A673 (cell line): Measurements from ENCODE around the gene CXCL5. TPM values are rescaled to one million over a fixed set of nuclear protein-coding genes. Genes with fewer than 3 reads are reported as not detected.

Source experiments
- BruUV-seq: library from RNA; stranded (reverse); fragments of 400-500 nt; replicated peaks from 2 replicates; lab custom pipeline; 2021; lab: Mats Ljungman, UMichigan
- CTCF ChIA-PET: fragments of 300-600 bp; sonication (Branson Sonifier 250); formaldehyde crosslinking; loops from one replicate; lab custom pipeline; 2022; ENCODE audit warnings: antibody characterized with exemption; lab: Charles Lee
- POLR2A ChIA-PET: fragments of 300-600 bp; sonication (Branson Sonifier 250); formaldehyde crosslinking; loops from one replicate; lab custom pipeline; 2022; ENCODE audit warnings: antibody characterized with exemption; ENCODE audit not compliant: low non-redundant PET; lab: Charles Lee
- DNase-seq: peaks from one replicate; pipeline ENCODE4 v3.0.0-alpha.2; 2015; ENCODE audit warnings: low spot score
- H3K27ac ChIP-seq: fragments of 200-600 bp; sonication (generic); 2 replicates; pipeline ENCODE4 v1.5.1; 2016; ENCODE audit warnings: mixed run types, low read depth, mild to moderate bottlenecking, mixed read lengths, antibody characterized with exemption, low read length; ENCODE audit not compliant: poor library complexity, severe bottlenecking
- H3K27me3 ChIP-seq: fragments of 200-600 bp; sonication (generic); replicated peaks from 2 replicates; pipeline ENCODE4 v1.6.1; 2017; ENCODE audit warnings: mixed run types, low read depth, mild to moderate bottlenecking, mixed read lengths, antibody characterized with exemption, low read length; ENCODE audit not compliant: insufficient read depth, poor library complexity
- H3K36me3 ChIP-seq: fragments of 200-600 bp; sonication (generic); 2 replicates; pipeline ENCODE4 v1.6.1; 2016; ENCODE audit warnings: mixed run types, mild to moderate bottlenecking, mixed read lengths, antibody characterized with exemption, low read length; ENCODE audit not compliant: insufficient read depth, poor library complexity, severe bottlenecking
- H3K4me1 ChIP-seq: fragments of 200-600 bp; sonication (generic); 2 replicates; pipeline ENCODE4 v1.6.1; 2017; ENCODE audit warnings: mixed run types, mild to moderate bottlenecking, mixed read lengths, antibody characterized with exemption, low read length; ENCODE audit not compliant: insufficient read depth, poor library complexity, severe bottlenecking
- H3K4me3 ChIP-seq: fragments of 200-600 bp; sonication (generic); 2 replicates; pipeline ENCODE4 v1.5.1; 2016; ENCODE audit warnings: low read depth, mixed run types, mild to moderate bottlenecking, mixed read lengths, low read length; ENCODE audit not compliant: poor library complexity, severe bottlenecking
- H3K9me3 ChIP-seq: fragments of 200-600 bp; sonication (generic); 2 replicates; pipeline ENCODE4 v1.6.1; 2016; ENCODE audit warnings: mixed run types, low read depth, mild to moderate bottlenecking, mixed read lengths, antibody characterized with exemption, low read length; ENCODE audit not compliant: poor library complexity, severe bottlenecking
- EZH2 ChIP-seq: fragments of 200-600 bp; sonication (generic); IDR thresholded peaks from 2 replicates; pipeline ENCODE4 v1.6.1; 2017; ENCODE audit warnings: borderline replicate concordance, low read depth, mild to moderate bottlenecking, mixed read lengths, antibody characterized with exemption, low read length; ENCODE audit not compliant: poor library complexity, severe bottlenecking
- intact Hi-C: fragments of 100-400 bp; cut with micrococcal nuclease; formaldehyde crosslinking; loops from one replicate; pipeline ENCODE4 v1.10.0; 2022; ENCODE audit not compliant: unreplicated experiment
- total RNA-seq: library from RNA; stranded (reverse); gene quantifications from 2 replicates; pipeline ENCODE4 v1.2.3, GENCODE V29; 2021
- TF ChIP-seq, protein P1 (sequence below): fragments of 300-800, 200-600 bp; sonication (generic); conservative IDR thresholded peaks from 2 replicates; pipeline ENCODE4 v1.5.1; 2017; ENCODE audit warnings: low read depth, mild to moderate bottlenecking, antibody characterized with exemption, low read length, moderate library complexity, mixed read lengths

The CXCL5 gene
- total RNA-seq, 1 experiment from 2014 or later = not detected

DNA sequence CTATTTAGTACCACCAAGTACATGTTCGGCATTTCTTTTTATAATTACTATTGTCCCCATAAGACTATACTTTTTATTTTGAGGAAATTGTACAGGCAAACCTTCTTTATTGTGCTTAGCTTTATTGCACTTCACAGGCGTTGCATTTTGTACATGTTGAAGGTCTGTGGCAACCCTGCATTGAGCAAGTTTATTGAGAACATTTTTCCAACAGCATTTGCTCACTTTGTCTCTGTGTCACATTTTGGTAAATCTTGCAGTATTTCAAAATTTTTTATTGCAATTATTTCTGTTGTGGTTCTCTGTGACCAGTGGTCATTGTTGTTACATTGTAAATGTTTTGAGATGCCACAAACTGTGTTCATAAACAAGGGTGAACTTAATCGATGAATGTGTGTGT lies 10.8 kb upstream of the CXCL5 start:
- Histone ChIP-seq H3K27me3 (no peaks in the 10 kb centered on the region), H3K4me1 (no peaks in the 10 kb centered on the region), H3K4me3 (no peak overlapping the region), H3K9me3 (no peaks in the 10 kb centered on the region), H3K36me3 (no peaks in the 10 kb centered on the region), H3K27ac (no peak overlapping the region)
- POLR2A ChIA-PET = no interaction called here
- DNase-seq = no peak
- CTCF ChIA-PET = no interaction called here
- BruUV-seq = no TSS peak
- intact Hi-C loops = no loop called here
- no peak for TF ChIP-seq EZH2
- TF ChIP-seq, protein P1, sequence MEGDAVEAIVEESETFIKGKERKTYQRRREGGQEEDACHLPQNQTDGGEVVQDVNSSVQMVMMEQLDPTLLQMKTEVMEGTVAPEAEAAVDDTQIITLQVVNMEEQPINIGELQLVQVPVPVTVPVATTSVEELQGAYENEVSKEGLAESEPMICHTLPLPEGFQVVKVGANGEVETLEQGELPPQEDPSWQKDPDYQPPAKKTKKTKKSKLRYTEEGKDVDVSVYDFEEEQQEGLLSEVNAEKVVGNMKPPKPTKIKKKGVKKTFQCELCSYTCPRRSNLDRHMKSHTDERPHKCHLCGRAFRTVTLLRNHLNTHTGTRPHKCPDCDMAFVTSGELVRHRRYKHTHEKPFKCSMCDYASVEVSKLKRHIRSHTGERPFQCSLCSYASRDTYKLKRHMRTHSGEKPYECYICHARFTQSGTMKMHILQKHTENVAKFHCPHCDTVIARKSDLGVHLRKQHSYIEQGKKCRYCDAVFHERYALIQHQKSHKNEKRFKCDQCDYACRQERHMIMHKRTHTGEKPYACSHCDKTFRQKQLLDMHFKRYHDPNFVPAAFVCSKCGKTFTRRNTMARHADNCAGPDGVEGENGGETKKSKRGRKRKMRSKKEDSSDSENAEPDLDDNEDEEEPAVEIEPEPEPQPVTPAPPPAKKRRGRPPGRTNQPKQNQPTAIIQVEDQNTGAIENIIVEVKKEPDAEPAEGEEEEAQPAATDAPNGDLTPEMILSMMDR = no peak

DNA sequence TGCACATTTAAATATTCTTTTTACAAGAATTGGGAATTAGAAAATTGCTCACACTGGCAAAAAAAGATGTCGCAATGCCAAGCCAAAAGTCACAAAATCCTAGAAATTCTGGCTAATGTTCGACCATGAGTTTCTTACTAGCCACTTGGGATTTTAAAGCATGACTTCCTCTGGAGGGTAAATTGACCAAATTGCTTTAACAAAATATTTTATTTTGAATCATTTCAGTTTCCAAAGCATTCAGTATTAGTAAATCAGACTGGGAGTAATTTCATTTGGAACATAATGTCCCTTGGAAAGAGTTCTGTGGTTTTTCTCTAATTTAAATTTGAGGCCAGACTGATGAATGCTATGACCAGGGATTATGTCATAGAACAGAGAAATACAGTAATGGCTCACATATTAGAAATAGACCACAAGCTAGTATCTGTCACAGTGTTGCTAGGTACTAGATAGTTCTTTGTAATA lies 7.6 kb upstream of the CXCL5 start:
- Histone ChIP-seq H3K27me3 (no peaks in the 10 kb centered on the region), H3K27ac (no peak overlapping the region), H3K9me3 (no peaks in the 10 kb centered on the region), H3K4me1 (no peaks in the 10 kb centered on the region), H3K4me3 (no peak overlapping the region), H3K36me3 (no peaks in the 10 kb centered on the region)
- CTCF ChIA-PET = no interaction called here
- intact Hi-C loops = no loop called here
- POLR2A ChIA-PET = no interaction called here
- no peak for DNase-seq
- BruUV-seq = no TSS peak
- no peak for TF ChIP-seq EZH2
- TF ChIP-seq, protein P1 = no peak

DNA sequence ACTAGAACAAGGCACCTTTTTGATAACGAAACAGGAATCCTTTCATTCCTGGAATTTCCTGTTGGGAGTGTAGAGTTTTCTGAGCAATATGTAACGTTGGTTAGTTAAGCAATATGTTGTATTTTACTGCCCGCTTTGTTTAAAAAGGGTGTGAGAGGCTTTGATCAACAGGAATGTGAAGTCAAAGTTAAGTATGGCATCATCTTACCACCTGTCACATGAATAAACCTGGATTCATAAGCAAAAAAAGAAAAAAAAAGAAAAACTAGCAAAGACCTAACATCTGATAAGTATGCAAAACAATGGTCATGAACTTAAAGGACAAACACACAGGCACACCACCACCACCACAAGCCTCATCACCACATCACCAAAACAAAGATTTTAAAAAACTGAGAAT lies 7.1 kb upstream of the CXCL5 start:
- intact Hi-C loops = no loop called here
- Histone ChIP-seq H3K9me3 (no peaks in the 10 kb centered on the region), H3K36me3 (no peaks in the 10 kb centered on the region), H3K27me3 (no peaks in the 10 kb centered on the region), H3K27ac (no peak overlapping the region), H3K4me1 (no peaks in the 10 kb centered on the region), H3K4me3 (no peak overlapping the region)
- DNase-seq = no peak
- ChIA-PET POLR2A (no interaction called here), CTCF (no interaction called here)
- no TSS peak for BruUV-seq
- TF ChIP-seq EZH2 = no peak
- TF ChIP-seq, protein P1 = no peak
